ENCODE results near the gene ASIC2.
"Not testable (repeated sequence)": the region's sequence is repeated elsewhere in the genome, so short reads cannot be mapped to it uniquely, and the experiment has no call there.

Gene ASIC2

GRCh38 chr17:32987868-32988267, 305.2 kb downstream of the ASIC2 start:
- DNase-seq (ENCODE audit: low read depth in 3 of 3) = not testable (repeated sequence)

DNA sequence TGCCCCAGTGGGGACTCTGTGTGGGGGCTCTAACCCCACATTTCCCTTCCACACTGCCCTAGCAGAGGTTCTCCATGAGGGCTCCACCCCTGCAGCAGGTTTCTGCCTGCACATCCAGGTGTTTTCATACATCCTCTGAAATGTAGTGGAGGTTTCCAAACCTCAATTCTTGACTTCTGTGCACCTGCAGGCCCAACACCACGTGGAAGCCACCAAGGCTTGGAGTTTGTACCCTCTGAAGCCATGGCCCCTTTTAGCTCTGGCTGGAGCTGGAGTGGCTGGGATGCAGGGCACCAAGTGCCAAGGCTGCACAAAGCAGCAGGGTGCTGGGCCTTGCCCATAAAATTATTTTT, 305.7 kb downstream of the ASIC2 start:
- not testable (repeated sequence) for DNase-seq (ENCODE audit: low read depth in 3 of 3)

DNA sequence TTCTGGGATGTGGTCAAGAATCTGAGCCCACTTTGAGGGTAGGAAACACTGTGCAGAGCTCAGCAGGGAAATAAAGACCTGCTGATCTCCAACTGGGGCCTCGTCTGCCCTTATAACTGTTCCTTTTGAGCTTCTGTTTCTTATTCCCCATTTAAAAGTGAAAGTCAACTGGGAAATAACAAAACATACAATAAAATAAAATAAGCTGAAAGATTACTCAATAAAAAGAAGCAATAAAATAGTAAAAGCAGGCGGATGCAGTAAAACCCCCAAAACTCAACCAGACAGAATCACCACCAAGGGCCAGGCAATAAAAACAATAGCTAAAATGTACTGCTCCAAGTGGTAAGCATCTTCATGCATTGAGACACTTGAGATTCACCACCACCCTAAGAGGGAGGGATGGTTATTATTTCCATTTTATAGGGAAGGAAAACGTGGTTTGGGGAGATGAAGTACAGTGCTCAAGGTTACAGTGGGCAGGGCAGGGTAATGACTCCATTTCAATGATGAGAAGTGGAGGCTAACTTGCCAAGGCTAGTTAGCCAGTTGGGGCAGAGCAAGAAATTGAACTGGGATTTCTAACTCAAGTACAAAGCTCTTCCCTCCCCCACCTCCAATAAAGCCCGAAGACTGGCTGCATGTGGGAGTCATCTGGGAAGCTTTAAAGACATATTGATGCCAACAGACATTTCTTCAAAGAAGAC, 307.9 kb downstream of the ASIC2 start:
- no peak for DNase-seq (ENCODE audit: low read depth in 3 of 3)

GRCh38 chr17:32981611-32982010, 311.5 kb downstream of the ASIC2 start:
- DNase-seq (ENCODE audit: low read depth in 3 of 3) = not testable (repeated sequence)

GRCh38 chr17:32980230-32980629, 312.9 kb downstream of the ASIC2 start:
- no peak for DNase-seq (ENCODE audit: low read depth in 3 of 3)

DNA sequence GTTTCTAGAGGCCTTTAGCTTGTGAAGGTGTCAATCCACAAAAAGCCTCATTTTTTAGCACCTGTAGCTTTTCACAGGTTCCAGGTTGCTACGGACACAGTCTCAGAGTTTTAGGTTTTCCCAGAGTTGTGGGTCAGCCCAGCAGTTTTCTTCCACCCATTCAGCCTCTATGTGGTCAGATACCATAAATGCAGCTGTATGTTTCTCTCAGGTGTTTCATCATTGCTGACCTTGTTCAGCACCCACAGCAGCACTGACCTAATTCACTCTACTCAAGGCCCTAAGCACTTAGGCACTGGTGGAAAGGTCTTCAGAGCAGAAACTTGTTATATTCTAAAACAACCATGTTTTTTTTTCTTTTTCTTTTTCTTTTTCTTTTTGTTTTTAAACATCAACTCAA, 316.5 kb downstream of the ASIC2 start:
- no peak for DNase-seq (ENCODE audit: low read depth in 3 of 3)

DNA sequence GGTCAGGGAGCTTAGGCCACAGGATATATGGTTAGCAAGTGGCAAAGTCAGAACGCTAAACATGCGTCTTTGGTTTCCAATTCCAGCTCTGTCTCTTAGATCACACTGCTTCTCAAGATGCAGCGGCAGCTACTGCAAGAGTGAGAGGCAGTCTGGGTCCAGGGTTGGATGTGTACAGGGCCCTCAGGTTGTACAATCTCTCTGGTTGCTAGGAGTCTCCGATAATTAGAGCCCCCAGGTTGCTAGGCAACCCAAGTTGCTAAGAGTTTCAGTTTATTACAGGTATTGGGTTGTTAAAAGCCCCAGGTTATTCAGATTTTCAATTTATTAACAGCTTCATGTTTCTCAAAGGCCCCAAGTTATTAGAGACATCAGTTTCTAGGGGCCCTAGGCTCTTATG, 317.0 kb downstream of the ASIC2 start:
- DNase-seq (ENCODE audit: low read depth in 3 of 3) = no peak

- peak in 1 of 3 experiments; percentile 14 for DNase-seq (ENCODE audit: low read depth in 3 of 3)
These were observed 321.9 kb downstream of the ASIC2 start for GRCh38 chr17:32971171-32971570.

GRCh38 chr17:32970281-32970680, 322.8 kb downstream of the ASIC2 start:
- no peak for DNase-seq (ENCODE audit: low read depth in 3 of 3)

DNA sequence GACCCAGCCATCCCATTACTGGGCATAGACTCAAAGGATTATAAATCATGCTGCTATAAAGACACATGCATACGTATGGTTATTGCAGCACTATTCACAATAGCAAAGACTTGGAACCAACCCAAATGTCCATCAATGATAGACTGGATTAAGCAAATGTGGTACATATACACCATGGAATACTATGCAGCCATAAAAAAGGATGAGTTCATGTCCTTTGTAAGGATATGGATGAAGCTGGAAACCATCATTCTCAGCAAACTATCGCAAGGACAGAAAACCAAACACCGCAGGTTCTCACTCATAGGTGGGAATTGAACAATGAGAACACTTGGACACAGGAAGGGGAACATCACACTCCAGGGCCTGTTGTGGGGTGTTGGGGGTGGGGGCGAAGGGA, 323.9 kb downstream of the ASIC2 start:
- not testable (repeated sequence) for DNase-seq (ENCODE audit: low read depth in 3 of 3)

DNA sequence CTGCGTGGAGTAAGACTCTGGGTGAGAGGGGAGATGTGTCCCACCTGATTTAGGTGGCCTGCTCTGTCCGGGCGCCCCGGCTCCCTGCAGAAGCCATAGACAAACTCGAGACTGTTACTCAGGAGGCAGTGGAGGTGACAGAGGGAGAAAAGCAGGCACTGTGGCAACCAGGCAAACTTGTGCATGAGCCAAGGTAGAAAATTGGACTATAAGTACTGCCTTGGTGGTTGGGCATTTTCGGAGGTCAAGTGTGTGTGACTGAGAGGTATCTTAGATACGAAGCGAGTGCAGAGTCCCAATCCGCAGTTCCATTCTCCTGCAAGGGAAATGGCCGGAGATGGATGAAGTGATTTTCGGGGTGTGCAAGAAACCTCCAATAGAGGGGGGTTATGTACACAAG, 328.6 kb downstream of the ASIC2 start:
- DNase-seq (ENCODE audit: low read depth in 3 of 3) = no peak
